GM12801 (cell line): ENCODE data around the gene NFE2L1.

Experiments
- CTCF ChIP-seq: IDR thresholded peaks from one replicate; pipeline ENCODE4 v1.5.1; 2011; ENCODE audit warnings: control low read depth; ENCODE audit not compliant: insufficient read length; ENCODE audit errors: extremely low read depth

Gene NFE2L1

GRCh38 chr17:48047113-48047740, 932 bp upstream of the NFE2L1 start:
- no peak for TF ChIP-seq CTCF

GRCh38 chr17:48048384-48049126, 396 bp downstream of the NFE2L1 start:
- TF ChIP-seq CTCF, result no peak

- no peak for TF ChIP-seq CTCF
Observed at GRCh38 chr17:48051283-48051682, 3.1 kb downstream of the NFE2L1 start.

- TF ChIP-seq CTCF, result no peak
Observed at GRCh38 chr17:48051706-48052486, 3.7 kb downstream of the NFE2L1 start.

GRCh38 chr17:48052956-48053757, 5.0 kb downstream of the NFE2L1 start:
- no peak for TF ChIP-seq CTCF

GRCh38 chr17:48053758-48054237, 5.6 kb downstream of the NFE2L1 start:
- TF ChIP-seq CTCF, result no peak
